ENCODE results near the gene KDM1A. TPM values are rescaled to one million over a fixed set of nuclear protein-coding genes. Genes with fewer than 3 reads are reported as not detected.
"Not testable (repeated sequence)": the region's sequence is repeated elsewhere in the genome, so short reads cannot be mapped to it uniquely, and the experiment has no call there.

Gene KDM1A
- total and polyA plus RNA-seq, 4 donors: 16.4 to 73.0 (median 33.8) TPM

DNA sequence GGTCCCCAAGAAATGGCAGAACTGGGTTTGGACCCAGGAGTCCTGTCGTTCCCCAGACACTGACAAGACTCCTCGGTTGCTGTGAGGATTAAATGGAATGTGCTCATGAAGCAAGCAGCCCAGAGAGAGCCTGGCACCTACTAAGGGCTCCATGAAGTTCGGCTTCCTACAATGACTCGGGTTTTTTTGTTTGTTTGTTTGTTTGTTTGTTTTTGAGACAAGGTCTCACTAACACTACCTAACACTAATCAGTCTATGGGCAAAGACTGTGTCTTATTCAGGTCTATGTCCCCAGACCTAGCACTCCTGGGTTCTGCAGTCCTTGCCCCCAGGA lies 43.2 kb upstream of the KDM1A start:
- WGBS, 2 donors: 51 to 63% methylated on average over 4 of the region's 4 CpGs
- ATAC-seq (ENCODE audit: insufficient read depth, low FRiP score): no peak
- H3K27me3 ChIP-seq (ENCODE audit: control insufficient read depth in 3 of 3, insufficient read depth in 3 of 3, low read length in 2 of 3): peaks cover 0 to 11% (median 0%) of the 10 kb centered on the region in 3 donors
- H3K27ac ChIP-seq (ENCODE audit: low read depth in 1 of 2, low read length in 1 of 2): no peak overlapping the region
- H3K9me3 ChIP-seq (ENCODE audit: control insufficient read depth in 4 of 4, insufficient read depth in 3 of 4, low read length in 3 of 4): peaks cover 0 to 2% (median 0%) of the 10 kb centered on the region in 4 donors
- H3K9ac ChIP-seq (ENCODE audit: insufficient read depth in 1 of 2, low read length in 2 of 2): no peak overlapping the region
- TF ChIP-seq, protein P1, sequence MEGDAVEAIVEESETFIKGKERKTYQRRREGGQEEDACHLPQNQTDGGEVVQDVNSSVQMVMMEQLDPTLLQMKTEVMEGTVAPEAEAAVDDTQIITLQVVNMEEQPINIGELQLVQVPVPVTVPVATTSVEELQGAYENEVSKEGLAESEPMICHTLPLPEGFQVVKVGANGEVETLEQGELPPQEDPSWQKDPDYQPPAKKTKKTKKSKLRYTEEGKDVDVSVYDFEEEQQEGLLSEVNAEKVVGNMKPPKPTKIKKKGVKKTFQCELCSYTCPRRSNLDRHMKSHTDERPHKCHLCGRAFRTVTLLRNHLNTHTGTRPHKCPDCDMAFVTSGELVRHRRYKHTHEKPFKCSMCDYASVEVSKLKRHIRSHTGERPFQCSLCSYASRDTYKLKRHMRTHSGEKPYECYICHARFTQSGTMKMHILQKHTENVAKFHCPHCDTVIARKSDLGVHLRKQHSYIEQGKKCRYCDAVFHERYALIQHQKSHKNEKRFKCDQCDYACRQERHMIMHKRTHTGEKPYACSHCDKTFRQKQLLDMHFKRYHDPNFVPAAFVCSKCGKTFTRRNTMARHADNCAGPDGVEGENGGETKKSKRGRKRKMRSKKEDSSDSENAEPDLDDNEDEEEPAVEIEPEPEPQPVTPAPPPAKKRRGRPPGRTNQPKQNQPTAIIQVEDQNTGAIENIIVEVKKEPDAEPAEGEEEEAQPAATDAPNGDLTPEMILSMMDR (IDR thresholded peaks at IDR 0.05; ENCODE audit: control extremely low read depth, extremely low read depth): no peak
- H3K4me3 ChIP-seq: no peak overlapping the region
- no peak for DNase-seq
- H3K4me1 ChIP-seq (ENCODE audit: control insufficient read depth in 5 of 5, insufficient read depth in 5 of 5, low read length in 5 of 5): no peaks in the 10 kb centered on the region
- H3K36me3 ChIP-seq (ENCODE audit: control insufficient read depth in 4 of 4, insufficient read depth in 4 of 4, low read length in 4 of 4): no peaks in the 10 kb centered on the region

DNA sequence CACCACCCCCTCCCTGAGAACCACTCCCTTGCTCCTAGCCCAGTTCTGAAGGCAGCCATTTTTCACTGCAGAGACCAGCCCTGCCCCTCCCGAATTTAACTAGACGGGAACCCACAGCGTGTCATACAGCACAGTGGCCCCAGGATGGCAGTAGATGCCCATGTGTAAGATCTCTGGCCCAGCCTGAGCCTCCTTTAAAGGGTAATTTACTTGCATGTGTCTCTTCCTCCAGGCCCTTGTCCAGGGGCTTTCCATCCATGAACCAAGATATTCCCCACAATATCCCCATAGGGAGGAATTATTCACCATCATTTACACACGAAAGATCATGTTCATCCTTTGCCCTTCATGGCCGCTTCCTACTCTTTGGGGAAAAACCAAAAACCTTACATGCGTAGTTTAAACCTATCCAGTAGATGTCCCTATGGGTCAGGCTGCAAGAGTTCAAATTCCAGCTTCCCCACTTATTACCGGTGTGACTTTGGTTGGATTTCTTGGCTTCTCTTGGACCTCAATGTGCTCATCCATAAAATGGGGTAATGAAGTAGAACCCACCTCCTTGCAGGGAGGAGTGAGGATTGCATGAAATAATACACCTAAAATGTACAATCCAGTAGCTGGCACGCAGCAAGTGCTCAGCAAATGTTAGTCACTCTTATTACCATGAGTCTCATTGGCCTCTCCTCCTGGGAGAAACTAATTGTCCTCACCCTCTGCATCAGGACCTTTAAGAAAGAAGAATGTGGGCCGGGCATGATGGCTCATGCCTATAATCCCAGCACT lies 42.6 kb upstream of the KDM1A start:
- peak; percentile 87 for ATAC-seq (ENCODE audit: insufficient read depth, low FRiP score)
- TF ChIP-seq, protein P1 (IDR thresholded peaks at IDR 0.05; ENCODE audit: control extremely low read depth, extremely low read depth): peak; percentile 76
- no peak overlapping the region for H3K9ac ChIP-seq (ENCODE audit: insufficient read depth in 1 of 2, low read length in 2 of 2)
- peaks cover 0 to 11% (median 0%) of the 10 kb centered on the region in 3 donors for H3K27me3 ChIP-seq (ENCODE audit: control insufficient read depth in 3 of 3, insufficient read depth in 3 of 3, low read length in 2 of 3)
- H3K27ac ChIP-seq (ENCODE audit: low read depth in 1 of 2, low read length in 1 of 2): no peak overlapping the region
- H3K9me3 ChIP-seq (ENCODE audit: control insufficient read depth in 4 of 4, insufficient read depth in 3 of 4, low read length in 3 of 4): peaks cover 0 to 2% (median 0%) of the 10 kb centered on the region in 4 donors
- DNase-seq: peak; percentile 70 to 75 (median 73)
- no peaks in the 10 kb centered on the region for H3K36me3 ChIP-seq (ENCODE audit: control insufficient read depth in 4 of 4, insufficient read depth in 4 of 4, low read length in 4 of 4)
- WGBS, 2 donors: 40 to 41% methylated on average over 9 of the region's 9 CpGs
- H3K4me1 ChIP-seq (ENCODE audit: control insufficient read depth in 5 of 5, insufficient read depth in 5 of 5, low read length in 5 of 5): no peaks in the 10 kb centered on the region
- H3K4me3 ChIP-seq: no peak overlapping the region

DNA sequence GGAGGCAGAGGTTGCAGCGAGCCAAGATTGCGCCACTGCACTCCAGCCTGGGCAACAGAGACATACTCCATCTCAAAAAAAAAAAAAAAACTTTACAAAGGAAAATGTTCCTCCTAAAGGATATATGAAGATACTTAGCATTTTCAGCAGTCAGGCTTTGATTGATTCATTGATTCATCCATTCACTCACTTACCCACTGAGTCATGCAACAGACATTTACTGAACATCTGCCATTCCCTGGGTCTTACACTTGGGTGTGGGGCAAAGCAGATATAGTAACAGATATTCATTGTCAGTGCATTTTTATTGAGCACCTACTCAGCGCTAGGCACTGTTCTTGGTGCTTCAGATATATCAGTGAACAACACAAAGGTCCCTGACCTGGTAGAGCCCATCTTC lies 41.0 kb upstream of the KDM1A start:
- TF ChIP-seq, protein P1 (IDR thresholded peaks at IDR 0.05; ENCODE audit: control extremely low read depth, extremely low read depth): no peak
- Histone ChIP-seq H3K27me3 (ENCODE audit: control insufficient read depth in 3 of 3, insufficient read depth in 3 of 3, low read length in 2 of 3) (peaks cover 0 to 3% (median 0%) of the 10 kb centered on the region in 3 donors), H3K9me3 (ENCODE audit: control insufficient read depth in 4 of 4, insufficient read depth in 3 of 4, low read length in 3 of 4) (peaks cover 0 to 4% (median 0%) of the 10 kb centered on the region in 4 donors), H3K36me3 (ENCODE audit: control insufficient read depth in 4 of 4, insufficient read depth in 4 of 4, low read length in 4 of 4) (no peaks in the 10 kb centered on the region), H3K4me3 (no peak overlapping the region), H3K27ac (ENCODE audit: low read depth in 1 of 2, low read length in 1 of 2) (no peak overlapping the region), H3K4me1 (ENCODE audit: control insufficient read depth in 5 of 5, insufficient read depth in 5 of 5, low read length in 5 of 5) (no peaks in the 10 kb centered on the region), H3K9ac (ENCODE audit: insufficient read depth in 1 of 2, low read length in 2 of 2) (no peak overlapping the region)
- 93 to 95% methylated on average over 3 of the region's 3 CpGs for WGBS, 2 donors
- DNase-seq (no peak), ATAC-seq (ENCODE audit: insufficient read depth, low FRiP score) (no peak)

DNA sequence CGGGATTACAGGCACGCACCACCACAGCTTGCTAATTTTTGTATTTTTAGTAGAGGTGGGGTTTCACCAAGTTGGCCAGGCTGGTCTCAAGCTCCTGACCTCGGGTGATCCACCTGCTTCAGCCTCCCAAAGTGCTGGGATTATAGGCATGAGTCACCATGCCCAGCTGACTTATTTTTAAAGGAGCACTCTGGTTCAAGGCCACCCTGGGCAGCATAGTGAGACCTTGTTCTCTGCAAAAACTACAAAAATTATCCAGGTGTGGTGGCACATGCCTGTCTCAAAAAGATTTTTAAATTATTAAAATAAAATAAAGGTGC lies 38.8 kb upstream of the KDM1A start:
- not testable (repeated sequence) for H3K9ac ChIP-seq (ENCODE audit: insufficient read depth in 1 of 2, low read length in 2 of 2); H3K9me3 ChIP-seq (ENCODE audit: control insufficient read depth in 4 of 4, insufficient read depth in 3 of 4, low read length in 3 of 4); H3K27me3 ChIP-seq (ENCODE audit: control insufficient read depth in 3 of 3, insufficient read depth in 3 of 3, low read length in 2 of 3); H3K36me3 ChIP-seq (ENCODE audit: control insufficient read depth in 4 of 4, insufficient read depth in 4 of 4, low read length in 4 of 4); H3K4me3 ChIP-seq; ATAC-seq (ENCODE audit: insufficient read depth, low FRiP score); H3K27ac ChIP-seq (ENCODE audit: low read depth in 1 of 2, low read length in 1 of 2); DNase-seq; H3K4me1 ChIP-seq (ENCODE audit: control insufficient read depth in 5 of 5, insufficient read depth in 5 of 5, low read length in 5 of 5)
- WGBS, 2 donors: 77 to 86% methylated on average over 3 of the region's 3 CpGs

Data from lung (tissue), 12 donors.